ENCODE data around the gene ANXA5.

DNA sequence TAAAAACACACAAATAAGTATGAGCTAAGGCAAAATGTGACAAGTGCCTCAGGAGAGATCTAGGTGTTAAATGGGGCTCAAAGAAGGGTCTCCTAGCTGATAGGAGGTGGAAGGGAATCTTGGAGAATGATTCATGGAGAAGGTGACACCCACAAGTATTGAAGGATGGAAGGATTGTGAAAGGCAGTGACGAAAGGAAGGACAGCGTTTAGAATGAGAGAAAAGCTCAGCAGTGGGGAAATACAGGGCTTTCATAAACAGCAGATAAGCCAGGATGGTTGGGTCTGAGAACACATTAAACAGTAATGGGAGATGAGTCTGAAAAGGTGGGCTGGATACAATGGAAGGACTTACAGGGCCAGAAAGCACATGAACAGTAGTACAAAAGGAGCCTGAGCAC is 11.5 kb downstream of the ANXA5 start:
- TF ChIP-seq, protein P1, sequence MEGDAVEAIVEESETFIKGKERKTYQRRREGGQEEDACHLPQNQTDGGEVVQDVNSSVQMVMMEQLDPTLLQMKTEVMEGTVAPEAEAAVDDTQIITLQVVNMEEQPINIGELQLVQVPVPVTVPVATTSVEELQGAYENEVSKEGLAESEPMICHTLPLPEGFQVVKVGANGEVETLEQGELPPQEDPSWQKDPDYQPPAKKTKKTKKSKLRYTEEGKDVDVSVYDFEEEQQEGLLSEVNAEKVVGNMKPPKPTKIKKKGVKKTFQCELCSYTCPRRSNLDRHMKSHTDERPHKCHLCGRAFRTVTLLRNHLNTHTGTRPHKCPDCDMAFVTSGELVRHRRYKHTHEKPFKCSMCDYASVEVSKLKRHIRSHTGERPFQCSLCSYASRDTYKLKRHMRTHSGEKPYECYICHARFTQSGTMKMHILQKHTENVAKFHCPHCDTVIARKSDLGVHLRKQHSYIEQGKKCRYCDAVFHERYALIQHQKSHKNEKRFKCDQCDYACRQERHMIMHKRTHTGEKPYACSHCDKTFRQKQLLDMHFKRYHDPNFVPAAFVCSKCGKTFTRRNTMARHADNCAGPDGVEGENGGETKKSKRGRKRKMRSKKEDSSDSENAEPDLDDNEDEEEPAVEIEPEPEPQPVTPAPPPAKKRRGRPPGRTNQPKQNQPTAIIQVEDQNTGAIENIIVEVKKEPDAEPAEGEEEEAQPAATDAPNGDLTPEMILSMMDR (conservative IDR thresholded peaks at IDR 0.05), result no peak
- TF ChIP-seq ZFX (IDR thresholded peaks at IDR 0.05), result no peak

Measured in C4-2B (cell line).